Glomerular visceral epithelial cell (primary cell): ENCODE data around the gene IER3.

Experiments used
- DNase-seq: peaks from one replicate; pipeline ENCODE4 v3.0.0-alpha.2; 2016; ENCODE audit errors: extremely low spot score

The IER3 gene

GRCh38 chr6:30747902-30748769, 3.8 kb upstream of the IER3 start:
- DNase-seq, result no peak

- DNase-seq, result no peak
Observed at GRCh38 chr6:30747300-30747687, 2.9 kb upstream of the IER3 start.

DNA sequence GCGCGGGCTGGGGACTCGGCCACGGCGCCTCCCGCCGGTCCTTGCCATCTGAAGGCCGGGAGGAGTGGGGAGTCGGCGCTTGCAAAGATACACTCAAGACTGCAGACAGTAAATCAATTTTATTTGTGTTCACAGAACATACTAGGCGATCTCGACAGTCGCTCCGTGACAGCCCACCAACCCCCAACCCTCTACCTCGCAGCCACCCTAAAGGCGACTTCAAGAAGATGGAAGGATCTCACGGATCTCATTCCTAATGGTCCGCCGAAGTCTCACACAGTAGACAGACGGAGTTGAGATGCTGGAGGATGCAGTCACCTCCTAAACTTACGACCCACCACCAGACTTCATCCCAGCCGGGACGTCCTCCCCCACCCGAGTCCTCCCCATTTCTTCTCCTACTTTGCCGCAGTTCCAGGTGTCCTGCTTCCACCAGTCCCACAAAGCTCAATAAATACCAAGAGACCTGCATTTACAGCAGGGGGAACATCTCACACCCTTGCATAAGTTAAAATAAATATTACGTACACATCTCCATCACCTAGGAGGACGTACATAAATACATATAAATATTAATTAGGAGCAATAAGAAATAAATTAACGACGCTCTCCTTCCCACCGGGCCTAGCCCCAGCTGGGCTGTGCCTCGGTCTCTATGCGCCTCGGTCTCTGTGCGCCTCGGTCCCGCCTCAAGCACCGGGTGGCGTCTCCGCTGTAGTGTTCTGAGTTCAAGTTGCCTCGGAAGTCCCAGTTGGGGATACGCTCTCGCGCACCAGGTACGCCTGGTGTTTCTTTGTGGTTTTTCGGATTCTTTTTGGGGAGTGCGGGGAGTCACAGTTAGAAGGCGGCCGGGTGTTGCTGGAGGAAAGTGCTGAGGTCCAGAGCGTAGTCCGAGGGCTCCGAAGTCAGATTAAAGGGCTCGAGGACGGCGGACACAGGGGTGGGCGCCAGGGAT, 971 bp downstream of the IER3 start:
- peak; percentile 43 for DNase-seq

DNA sequence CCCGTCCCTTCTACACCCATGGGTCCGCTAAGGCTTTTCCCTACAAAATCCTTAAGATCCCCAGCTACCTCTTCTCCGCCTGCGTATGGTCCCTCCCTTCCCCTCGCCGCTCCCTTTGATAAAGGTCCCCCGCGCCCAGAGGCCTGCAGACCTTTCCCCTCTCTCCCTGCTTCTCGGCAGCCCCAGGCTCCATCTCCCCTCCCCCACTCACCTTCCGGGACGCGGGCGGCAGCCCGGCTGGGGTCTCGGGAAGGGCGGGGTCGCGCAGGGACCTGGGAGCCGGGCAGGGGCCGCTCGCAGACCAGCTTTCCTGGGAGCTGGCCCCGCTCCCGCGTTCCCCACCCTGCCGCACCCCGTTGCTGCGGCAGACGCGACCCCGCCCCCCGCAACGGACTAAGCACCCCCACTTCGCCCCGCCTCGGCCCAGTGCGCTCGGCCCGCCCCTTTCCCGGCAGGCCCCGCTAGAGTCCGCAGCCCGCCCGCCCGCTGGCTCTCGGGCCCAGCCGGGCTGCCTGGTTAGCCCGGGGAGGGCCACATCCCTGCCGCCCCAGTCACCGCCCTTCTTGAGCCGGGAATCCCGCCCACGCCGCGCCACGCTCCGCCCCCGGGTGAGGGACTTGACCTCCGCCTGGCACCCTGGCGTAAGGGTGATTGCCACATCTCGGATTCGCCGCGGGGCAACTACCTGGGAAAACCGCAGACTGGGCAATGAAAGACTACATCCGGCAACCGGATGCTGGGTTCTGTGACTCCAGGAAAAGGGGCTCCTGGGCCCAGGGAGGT, 1.8 kb downstream of the IER3 start, which contains the start of gene FLOT1:
Gene FLOT1, minus strand, starts transcription at position 372 of the 783 bp plus-strand sequence. CDS start 498 bp downstream, outside the sequence.
- peak; percentile 99 for DNase-seq

DNA sequence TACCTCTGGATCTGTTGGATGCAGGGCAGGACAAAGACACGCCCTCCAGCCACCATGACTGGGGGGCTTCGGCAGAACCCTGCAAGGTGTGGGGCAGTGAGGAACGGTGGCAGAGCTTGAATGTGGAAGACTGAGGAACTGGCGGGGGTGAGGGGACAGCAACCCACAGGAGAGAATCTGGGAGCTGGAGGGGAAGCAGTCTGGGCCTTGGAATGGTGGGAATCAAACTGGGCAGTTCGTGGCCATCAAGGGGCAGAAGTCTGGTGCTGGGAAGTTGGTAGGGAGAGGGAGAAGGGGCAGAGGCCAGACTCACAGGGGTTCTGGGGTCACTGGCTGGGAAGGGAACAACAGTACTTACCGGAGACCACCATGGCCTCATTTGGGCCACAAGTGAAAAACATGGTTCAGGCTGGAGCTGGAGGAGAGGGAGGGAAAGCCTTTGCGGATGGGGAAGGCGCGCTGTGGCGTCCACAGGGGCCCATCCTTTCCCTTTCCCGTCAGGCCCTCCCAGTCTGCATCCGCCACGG, 2.5 kb downstream of the IER3 start:
- no peak for DNase-seq

GRCh38 chr6:30741063-30741779, 3.1 kb downstream of the IER3 start:
- peak; percentile 41 for DNase-seq

DNA sequence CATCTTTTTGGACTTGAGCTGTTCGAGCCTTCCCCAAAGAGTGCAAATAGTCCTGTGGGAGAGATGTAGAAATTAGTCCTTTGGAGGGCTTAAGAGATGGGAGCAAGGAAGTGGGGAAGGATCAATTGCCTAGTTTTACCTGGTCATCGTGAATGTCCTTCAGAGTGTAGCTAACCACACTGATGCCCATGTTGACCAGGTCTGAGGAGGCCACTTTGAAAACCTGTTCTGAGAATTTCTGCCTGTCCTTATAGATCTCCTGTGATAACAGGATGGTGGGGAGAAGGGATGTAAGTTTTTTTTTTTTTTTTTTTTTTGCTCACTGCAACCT, 3.8 kb downstream of the IER3 start:
- DNase-seq, result no peak

DNA sequence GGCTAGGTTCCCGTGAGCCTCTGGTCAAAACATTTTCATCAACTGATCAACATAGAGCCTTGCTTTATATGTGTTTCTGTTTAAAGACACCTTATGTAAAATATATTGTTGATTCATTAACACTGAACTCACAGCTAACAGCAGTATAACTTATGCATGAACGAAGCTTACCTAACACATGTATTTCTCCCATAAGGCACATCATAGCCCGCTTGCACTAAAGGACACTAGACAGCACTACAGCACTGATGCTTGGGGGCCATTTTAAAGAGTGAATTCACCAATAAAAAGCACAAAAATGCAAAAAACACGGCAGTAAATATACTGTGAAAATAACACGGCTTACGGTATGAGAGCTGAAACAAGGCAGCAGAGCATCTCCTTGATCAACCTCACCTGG, 5.8 kb downstream of the IER3 start:
- no peak for DNase-seq

- DNase-seq, result no peak
Observed at GRCh38 chr6:30735668-30736314, 8.6 kb downstream of the IER3 start.

GRCh38 chr6:30732237-30732943, 12.0 kb downstream of the IER3 start:
- no peak for DNase-seq

GRCh38 chr6:30730601-30731435, 13.5 kb downstream of the IER3 start:
- peak; percentile 84 for DNase-seq

- no peak for DNase-seq
Observed at GRCh38 chr6:30727920-30728553, 16.3 kb downstream of the IER3 start.

DNA sequence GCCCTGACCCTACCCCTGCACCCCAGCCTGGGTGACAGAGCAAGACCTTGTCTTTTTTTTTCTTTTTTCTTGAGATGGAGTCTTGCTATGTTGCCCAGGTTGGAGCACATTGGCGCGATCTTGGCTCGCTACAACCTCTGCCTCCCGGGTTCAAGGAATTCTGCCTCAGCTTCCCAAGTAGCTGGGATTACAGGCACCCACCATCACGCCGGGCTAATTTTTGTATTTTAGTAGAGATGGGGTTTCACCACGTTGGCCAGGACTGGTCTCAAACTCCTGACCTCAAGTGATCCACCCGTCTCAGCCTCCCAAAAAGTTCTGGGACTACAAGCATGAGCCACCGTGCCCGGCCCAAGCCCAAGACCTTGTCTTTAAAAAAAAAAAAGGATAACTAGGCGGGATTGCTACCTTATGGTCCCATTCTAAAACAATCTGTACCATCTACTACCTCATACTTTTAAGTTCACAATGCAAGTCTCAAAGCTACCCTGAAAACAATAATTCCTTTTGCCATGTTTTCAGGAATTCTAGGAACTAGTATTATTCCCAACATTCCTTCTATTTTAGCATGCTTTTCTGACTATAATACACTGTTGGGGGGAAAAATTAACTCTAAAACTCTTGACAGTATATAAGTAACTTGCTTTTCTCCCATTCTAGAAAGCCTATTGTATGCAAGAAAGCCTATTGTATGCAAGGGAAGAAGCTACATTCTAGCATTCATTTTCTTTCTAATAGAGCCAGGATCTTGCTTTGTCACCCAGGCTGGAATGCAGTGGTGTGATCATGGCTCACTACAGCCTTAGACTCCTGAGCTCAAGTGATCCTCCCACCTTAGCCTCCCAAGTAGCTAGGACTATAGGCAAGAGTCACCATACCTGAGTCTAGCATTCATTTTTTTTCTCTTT, 17.6 kb downstream of the IER3 start:
- no peak for DNase-seq

- peak; percentile 79 for DNase-seq
Observed at GRCh38 chr6:30725713-30726505, 18.4 kb downstream of the IER3 start.

DNA sequence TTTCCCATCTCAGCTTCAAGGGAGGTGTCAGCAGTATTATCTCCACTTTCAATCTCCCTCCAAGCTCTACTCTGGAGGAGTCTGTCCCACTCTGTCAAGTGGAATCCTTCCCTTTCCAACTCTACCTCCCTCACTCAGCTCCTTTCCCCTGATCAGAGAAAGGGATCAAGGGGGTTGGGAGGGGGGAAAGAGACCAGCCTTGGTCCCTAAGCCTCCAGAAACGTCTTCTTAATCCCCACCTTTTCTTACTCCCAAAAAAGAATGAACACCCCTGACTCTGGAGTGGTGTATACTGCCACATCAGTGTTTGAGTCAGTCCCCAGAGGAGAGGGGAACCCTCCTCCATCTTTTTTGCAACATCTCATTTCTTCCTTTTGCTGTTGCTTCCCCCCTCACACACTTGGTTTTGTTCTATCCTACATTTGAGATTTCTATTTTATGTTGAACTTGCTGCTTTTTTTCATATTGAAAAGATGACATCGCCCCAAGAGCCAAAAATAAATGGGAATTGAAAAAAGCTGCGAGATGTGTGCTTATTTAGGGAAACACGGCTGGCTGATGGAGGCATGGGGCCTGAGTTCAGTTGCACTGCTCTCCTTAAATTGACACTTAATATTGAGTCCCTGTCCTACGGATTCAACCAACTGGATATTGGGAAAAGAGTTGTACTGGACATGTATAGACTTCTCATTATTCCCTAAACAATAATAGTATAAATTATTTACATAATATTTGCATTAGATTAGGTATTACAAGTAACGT, 19.3 kb downstream of the IER3 start:
- DNase-seq, result no peak
